Glutamatergic neuron (in vitro differentiated cells): ENCODE measurements around the gene GNAQ. TPM values are rescaled to one million over a fixed set of nuclear protein-coding genes. Genes with fewer than 3 reads are reported as not detected.

Source experiments
- DNase-seq: peaks from one replicate; pipeline ENCODE4 v3.0.0; 2022
- H3K27ac Mint-ChIP-seq: one replicate; pipeline ENCODE4 v1.8.0; 2020; ENCODE audit warnings: mild to moderate bottlenecking, mixed read lengths, inconsistent platforms; ENCODE audit not compliant: unreplicated experiment
- H3K27me3 Mint-ChIP-seq: one replicate; pipeline ENCODE4 v1.8.0; 2020; ENCODE audit warnings: mild to moderate bottlenecking, moderate library complexity, mixed read lengths, inconsistent platforms; ENCODE audit not compliant: unreplicated experiment
- H3K36me3 Mint-ChIP-seq: one replicate; pipeline ENCODE4 v1.8.0; 2020; ENCODE audit warnings: mild to moderate bottlenecking, mixed read lengths, inconsistent platforms; ENCODE audit not compliant: unreplicated experiment
- H3K4me1 Mint-ChIP-seq: one replicate; pipeline ENCODE4 v1.8.0; 2020; ENCODE audit warnings: mild to moderate bottlenecking, low read depth, mixed read lengths, inconsistent platforms; ENCODE audit not compliant: unreplicated experiment
- H3K4me3 Mint-ChIP-seq: one replicate; pipeline ENCODE4 v1.8.0; 2020; ENCODE audit warnings: mild to moderate bottlenecking, mixed read lengths, inconsistent platforms; ENCODE audit not compliant: unreplicated experiment
- H3K9me3 Mint-ChIP-seq: one replicate; pipeline ENCODE4 v1.8.0; 2020; ENCODE audit warnings: mild to moderate bottlenecking, moderate library complexity, mixed read lengths, inconsistent platforms; ENCODE audit not compliant: unreplicated experiment
- total RNA-seq: library from RNA; stranded (reverse); fragmentation: NEBNext Ultra II Directional; extraction: Animal tissue kit (Norgen Biotek cat#: 25700); gene quantifications from one replicate; pipeline ENCODE4 v1.2.1, GENCODE V29; 2021; ENCODE audit not compliant: unreplicated experiment
- TF ChIP-seq, protein P1 (sequence below): fragments of 200-600 bp; sonication (generic); IDR thresholded peaks from one replicate; pipeline ENCODE4 v1.5.0; 2021; ENCODE audit not compliant: partially characterized antibody, unreplicated experiment

Gene GNAQ
- total RNA-seq, 1 donor from 2014 or later: 72.8 TPM

DNA sequence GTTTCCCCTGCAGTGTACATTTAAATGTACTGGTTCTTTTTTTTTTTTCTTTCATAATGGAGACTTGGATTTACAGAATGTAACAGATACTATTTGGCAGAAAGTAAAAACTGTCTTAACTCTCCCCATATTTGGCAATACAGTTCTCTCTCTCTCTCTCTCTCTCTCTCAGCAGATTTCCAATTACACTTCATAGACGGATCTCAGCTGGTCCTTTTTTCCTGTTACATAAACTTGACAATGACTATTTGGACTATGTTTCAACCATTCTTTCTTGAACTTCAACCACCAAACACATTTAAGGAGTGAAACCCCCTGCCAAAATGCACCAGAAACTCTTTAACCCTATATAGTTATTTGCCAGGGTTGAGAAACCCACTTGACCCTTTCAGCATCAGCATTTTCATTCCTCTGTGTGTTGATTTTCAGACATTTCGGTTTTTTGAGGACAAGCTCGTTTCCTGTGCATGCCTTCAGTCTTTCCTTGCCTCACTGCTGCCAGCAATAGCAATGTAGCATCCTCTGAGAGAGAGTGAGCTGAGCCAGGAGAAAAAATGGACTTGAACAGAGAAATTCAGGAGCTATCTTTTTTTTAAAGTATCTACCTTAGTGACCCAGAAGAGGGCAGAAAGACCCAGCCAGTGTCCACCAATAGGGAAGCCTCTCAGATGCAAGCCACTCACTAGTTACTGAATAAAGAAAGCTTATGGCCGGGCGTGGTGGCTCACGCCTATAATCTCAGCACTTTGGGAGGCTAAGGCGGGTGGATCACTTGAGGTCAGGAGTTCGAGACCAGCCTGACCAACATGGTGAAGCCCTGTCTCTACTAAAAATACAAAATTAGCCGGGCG, 357.4 kb downstream of the GNAQ start:
- H3K4me3 Mint-ChIP-seq: no peak overlapping the region
- H3K36me3 Mint-ChIP-seq: no peaks in the 10 kb centered on the region
- DNase-seq: no peak
- H3K9me3 Mint-ChIP-seq: no peaks in the 10 kb centered on the region
- H3K4me1 Mint-ChIP-seq: no peaks in the 10 kb centered on the region
- TF ChIP-seq, protein P1, sequence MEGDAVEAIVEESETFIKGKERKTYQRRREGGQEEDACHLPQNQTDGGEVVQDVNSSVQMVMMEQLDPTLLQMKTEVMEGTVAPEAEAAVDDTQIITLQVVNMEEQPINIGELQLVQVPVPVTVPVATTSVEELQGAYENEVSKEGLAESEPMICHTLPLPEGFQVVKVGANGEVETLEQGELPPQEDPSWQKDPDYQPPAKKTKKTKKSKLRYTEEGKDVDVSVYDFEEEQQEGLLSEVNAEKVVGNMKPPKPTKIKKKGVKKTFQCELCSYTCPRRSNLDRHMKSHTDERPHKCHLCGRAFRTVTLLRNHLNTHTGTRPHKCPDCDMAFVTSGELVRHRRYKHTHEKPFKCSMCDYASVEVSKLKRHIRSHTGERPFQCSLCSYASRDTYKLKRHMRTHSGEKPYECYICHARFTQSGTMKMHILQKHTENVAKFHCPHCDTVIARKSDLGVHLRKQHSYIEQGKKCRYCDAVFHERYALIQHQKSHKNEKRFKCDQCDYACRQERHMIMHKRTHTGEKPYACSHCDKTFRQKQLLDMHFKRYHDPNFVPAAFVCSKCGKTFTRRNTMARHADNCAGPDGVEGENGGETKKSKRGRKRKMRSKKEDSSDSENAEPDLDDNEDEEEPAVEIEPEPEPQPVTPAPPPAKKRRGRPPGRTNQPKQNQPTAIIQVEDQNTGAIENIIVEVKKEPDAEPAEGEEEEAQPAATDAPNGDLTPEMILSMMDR: no peak
- H3K27ac Mint-ChIP-seq: no peak overlapping the region
- H3K27me3 Mint-ChIP-seq: peaks cover 1% of the 10 kb centered on the region

DNA sequence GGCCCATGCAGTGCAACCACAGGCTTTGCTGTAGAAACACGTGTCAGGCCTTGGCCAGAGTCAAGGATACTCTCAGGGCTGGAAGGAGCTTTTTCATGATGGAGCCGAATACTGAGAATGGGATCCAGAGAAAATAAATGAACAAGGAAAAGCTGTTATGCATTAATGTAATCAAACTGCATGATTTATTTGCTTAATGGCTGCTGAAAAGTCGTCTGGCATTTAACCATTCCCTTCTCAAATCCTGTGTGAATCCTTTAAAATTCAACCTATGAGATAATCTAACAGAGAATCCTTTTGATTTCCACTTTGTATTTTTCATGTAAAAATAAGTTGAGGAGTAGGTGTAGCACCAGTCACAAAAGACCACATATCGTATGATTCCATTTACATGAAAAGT, 359.4 kb downstream of the GNAQ start:
- H3K4me3 Mint-ChIP-seq: no peak overlapping the region

DNA sequence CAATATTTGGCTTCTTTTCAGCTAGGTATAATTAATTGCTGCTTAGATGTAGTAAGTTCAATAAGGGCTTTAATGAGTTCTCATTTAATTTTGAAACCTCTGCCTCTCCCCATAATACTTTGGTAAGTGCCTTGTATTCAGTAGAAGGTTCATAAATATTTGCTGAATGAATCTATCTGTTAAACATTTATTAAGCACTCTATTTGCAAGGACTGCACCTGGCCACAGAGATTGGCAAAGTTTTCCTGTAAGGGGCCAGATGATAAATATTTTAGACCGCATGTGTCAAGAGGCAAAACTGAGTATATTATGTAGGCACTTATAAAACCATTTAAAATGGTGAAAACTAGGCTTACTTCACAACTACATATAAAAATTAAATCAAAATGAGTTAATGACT, 364.5 kb downstream of the GNAQ start:
- no peak for DNase-seq
- Mint-ChIP-seq H3K27me3 (no peaks in the 10 kb centered on the region), H3K4me1 (no peaks in the 10 kb centered on the region), H3K27ac (no peak overlapping the region), H3K36me3 (no peaks in the 10 kb centered on the region), H3K4me3 (no peak overlapping the region), H3K9me3 (peaks cover 2% of the 10 kb centered on the region)
- TF ChIP-seq, protein P1: no peak

More for the DNA sequence above, 359.4 kb downstream of the GNAQ start:
- TF ChIP-seq, protein P1: no peak
- no peaks in the 10 kb centered on the region for H3K36me3 Mint-ChIP-seq
- no peak overlapping the region for H3K27ac Mint-ChIP-seq
- no peaks in the 10 kb centered on the region for H3K4me1 Mint-ChIP-seq
- DNase-seq: no peak
- H3K9me3 Mint-ChIP-seq: no peaks in the 10 kb centered on the region
- H3K27me3 Mint-ChIP-seq: peaks cover 1% of the 10 kb centered on the region

Other genes with a start within 250 kb of the GNAQ start
- 29.7 TPM for gene CEP78, start 204.3 kb upstream of the GNAQ start, total RNA-seq